HCT116 (cell line): ENCODE measurements around the gene PWWP3B. TPM values are rescaled to one million over a fixed set of nuclear protein-coding genes. Genes with fewer than 3 reads are reported as not detected.
A peak's percentile ranks its signal among the peaks of the same experiment; 100 is the strongest.

Experiments used
- ATAC-seq: fragments of 200-7000 bp; cut with Tn5 transposase; 2 replicates; pipeline ENCODE4 v1.9.1; 2020; ENCODE audit warnings: mild to moderate bottlenecking, moderate library complexity
- BruUV-seq: library from RNA; stranded (reverse); fragments of 400-500 nt; replicated peaks from 2 replicates; lab custom pipeline; 2021; lab: Mats Ljungman, UMichigan
- CTCF ChIA-PET: fragments of 300-600 bp; sonication (Branson Sonifier 250); formaldehyde crosslinking; loops from one replicate; lab custom pipeline; 2021; ENCODE audit warnings: antibody characterized with exemption; lab: Charles Lee
- POLR2A ChIA-PET: fragments of 300-600, 350-600 bp; sonication (Branson Sonifier 250); formaldehyde crosslinking; loops from one replicate; lab custom pipeline; 2021; ENCODE audit warnings: antibody characterized with exemption; lab: Charles Lee
- RAD21 ChIA-PET, 2 experiments: fragments of 300-600 bp; sonication (Branson Sonifier 250); formaldehyde crosslinking; loops; one replicate each; lab custom pipeline; 2023; ENCODE audit warnings: low total read pairs in 2 of 2; ENCODE audit not compliant: uncharacterized antibody in 2 of 2, unreplicated experiment in 2 of 2, low non-redundant PET in 1 of 2; lab: Charles Lee
- DNase-seq: peaks from one replicate; pipeline ENCODE4 v3.0.0-alpha.2; 2010; ENCODE audit warnings: low read depth, low spot score
- H2AFZ ChIP-seq: fragments of 200-600 bp; shearing (Covaris generic), sonication (generic); 2 replicates; pipeline ENCODE4 v1.6.1; 2017; ENCODE audit warnings: low read depth, mixed run types, mixed read lengths, antibody characterized with exemption, low read length; ENCODE audit not compliant: poor library complexity, severe bottlenecking
- H3K27ac ChIP-seq: 2 replicates; pipeline ENCODE4 v1.5.1; 2012; ENCODE audit warnings: low read depth, low read length
- H3K27me3 ChIP-seq: fragments of 200-600 bp; sonication (generic); 2 replicates; pipeline ENCODE4 v1.6.1; 2016; ENCODE audit warnings: mixed run types, low read length, mixed read lengths; ENCODE audit not compliant: insufficient read depth
- H3K36me3 ChIP-seq, 2 experiments: fragments of 200-500 bp in 1 of 2; fragments of 200-600 bp in 1 of 2; sonication (Bioruptor generic) in 1 of 2; sonication (generic) in 1 of 2; 2 replicates each; pipeline versions ENCODE4 v1.5.1 to v1.6.1; 2014 to 2016; ENCODE audit warnings: low read length in 2 of 2, inconsistent platforms in 1 of 2, mixed read lengths in 1 of 2, mixed run types in 1 of 2; ENCODE audit not compliant: insufficient read depth in 2 of 2, control insufficient read depth in 1 of 2
- H3K4me1 ChIP-seq, 2 experiments: fragments of 200-600 bp in 1 of 2; sonication (generic) in 1 of 2; 2 replicates each; pipeline versions ENCODE4 v1.5.1 to v1.6.1; 2012 to 2017; ENCODE audit warnings: low read length in 2 of 2, inconsistent platforms in 1 of 2, mild to moderate bottlenecking in 1 of 2, mixed read lengths in 1 of 2, mixed run types in 1 of 2, moderate library complexity in 1 of 2; ENCODE audit not compliant: insufficient read depth in 2 of 2, control insufficient read depth in 1 of 2
- H3K4me2 ChIP-seq: fragments of 200-600 bp; sonication (generic); 2 replicates; pipeline ENCODE4 v1.6.1; 2017; ENCODE audit warnings: mixed run types, low read length, mixed read lengths
- H3K4me3 ChIP-seq, 2 experiments: fragments of 200-600 bp in 1 of 2; sonication (generic) in 1 of 2; replicated peaks in 1 of 2; 2 replicates each; pipeline ENCODE4 v1.5.1; 2011 to 2016; ENCODE audit warnings: low read length in 2 of 2, control low read depth in 1 of 2, low read depth in 1 of 2, mild to moderate bottlenecking in 1 of 2, mixed read lengths in 1 of 2, mixed run types in 1 of 2
- H3K79me2 ChIP-seq: fragments of 200-600 bp; sonication (generic); 2 replicates; pipeline ENCODE4 v1.6.1; 2017; ENCODE audit warnings: mild to moderate bottlenecking, mixed run types, low read length, moderate library complexity, mixed read lengths; ENCODE audit not compliant: insufficient read depth
- H3K9ac ChIP-seq: fragments of 200-600 bp; sonication (generic); 2 replicates; pipeline ENCODE4 v1.6.1; 2016; ENCODE audit warnings: low read length, mixed read lengths
- H3K9me2 ChIP-seq: fragments of 200-600 bp; sonication (generic), shearing (Covaris generic); 2 replicates; pipeline ENCODE4 v1.6.1; 2017; ENCODE audit warnings: mixed run types, mild to moderate bottlenecking, moderate library complexity; ENCODE audit not compliant: insufficient read depth
- H3K9me3 ChIP-seq, 2 experiments: fragments of 200-500 bp in 1 of 2; fragments of 200-600 bp in 1 of 2; sonication (Bioruptor generic) in 1 of 2; sonication (generic) in 1 of 2; 2 replicates each; pipeline ENCODE4 v1.6.1; 2014 to 2017; ENCODE audit warnings: low read length in 2 of 2, mixed read lengths in 2 of 2, inconsistent platforms in 1 of 2, low read depth in 1 of 2, mild to moderate bottlenecking in 1 of 2, mixed run types in 1 of 2, moderate library complexity in 1 of 2; ENCODE audit not compliant: control insufficient read depth in 1 of 2, insufficient read depth in 1 of 2
- H4K20me1 ChIP-seq: fragments of 200-600 bp; sonication (generic), shearing (Covaris generic); 2 replicates; pipeline ENCODE4 v1.6.1; 2017; ENCODE audit warnings: mixed run types, mild to moderate bottlenecking, moderate library complexity; ENCODE audit not compliant: insufficient read depth
- CBX3 ChIP-seq: IDR thresholded peaks from 2 replicates; pipeline ENCODE4 v1.6.1; 2012; ENCODE audit warnings: low read depth
- CTCF ChIP-seq, 3 experiments: fragments of 200-600 bp in 1 of 3; sonication (generic) in 1 of 3; IDR thresholded peaks in 2 of 3; conservative IDR thresholded peaks in 1 of 3; 2 replicates each; pipeline ENCODE4 v1.5.1; 2012 to 2017; ENCODE audit warnings: low read depth in 2 of 3, low read length in 2 of 3, antibody characterized with exemption in 1 of 3, borderline replicate concordance in 1 of 3, control low read depth in 1 of 3, mild to moderate bottlenecking in 1 of 3, mixed read lengths in 1 of 3, mixed run types in 1 of 3, moderate library complexity in 1 of 3; ENCODE audit not compliant: insufficient read depth in 1 of 3
- EGR1 ChIP-seq: IDR thresholded peaks from 2 replicates; pipeline ENCODE4 v1.6.1; 2012; ENCODE audit warnings: low read depth
- ELF1 ChIP-seq: IDR thresholded peaks from 2 replicates; pipeline ENCODE4 v1.6.1; 2012; ENCODE audit warnings: low read depth, borderline replicate concordance
- EZH2 ChIP-seq: fragments of 200-600 bp; sonication (generic); IDR thresholded peaks from 2 replicates; pipeline ENCODE4 v1.6.1; 2017; ENCODE audit warnings: antibody characterized with exemption, mixed run types
- RAD21 ChIP-seq: IDR thresholded peaks from 2 replicates; pipeline ENCODE4 v1.6.1; 2012; ENCODE audit warnings: low read depth, mild to moderate bottlenecking
- SIN3A ChIP-seq: IDR thresholded peaks from 2 replicates; pipeline ENCODE4 v1.6.1; 2012; ENCODE audit warnings: low read depth
- SP1 ChIP-seq: IDR thresholded peaks from 2 replicates; pipeline ENCODE4 v1.6.1; 2012; ENCODE audit warnings: low read depth
- SRF ChIP-seq: IDR thresholded peaks from 2 replicates; pipeline ENCODE4 v1.6.1; 2012; ENCODE audit warnings: low read depth
- TCF7L2 ChIP-seq: IDR thresholded peaks from 2 replicates; pipeline ENCODE4 v1.7.0; 2011; ENCODE audit warnings: borderline replicate concordance, inconsistent platforms; ENCODE audit not compliant: insufficient read depth, insufficient read length; ENCODE audit errors: extremely low read depth
- ZBTB33 ChIP-seq: IDR thresholded peaks from 2 replicates; pipeline ENCODE4 v1.6.1; 2011; ENCODE audit warnings: mild to moderate bottlenecking, low read length, moderate library complexity; ENCODE audit not compliant: insufficient replicate concordance; ENCODE audit errors: extremely low read depth
- ZNF274 ChIP-seq: fragments of 200-500 bp; sonication (Bioruptor generic); IDR thresholded peaks from 2 replicates; pipeline ENCODE4 v1.6.1; 2014; ENCODE audit warnings: mild to moderate bottlenecking, low read depth, low read length, inconsistent platforms
- intact Hi-C: fragments of 100-400 bp; cut with micrococcal nuclease; formaldehyde crosslinking; loops from 2 replicates; pipeline ENCODE4 v1.10.0; 2022
- total RNA-seq: library from RNA; stranded (reverse); gene quantifications from one replicate; pipeline ENCODE4 v1.2.1, GENCODE V29; 2021; ENCODE audit not compliant: unreplicated experiment

The PWWP3B gene
- total RNA-seq, 1 experiment from 2014 or later: 3.4 TPM

GRCh38 chrX:106170318-106170717 lies 2.2 kb downstream of the PWWP3B start:
- RAD21 ChIA-PET: no interaction called here
- Histone ChIP-seq H3K79me2 (no peaks in the 10 kb centered on the region), H3K27me3 (no peaks in the 10 kb centered on the region), H3K36me3 (no peaks in the 10 kb centered on the region), H3K9me2 (no peaks in the 10 kb centered on the region), H3K9me3 (no peaks in the 10 kb centered on the region), H3K27ac (no peak overlapping the region), H3K4me3 (no peak overlapping the region), H2AFZ (no peak overlapping the region), H3K4me2 (no peak overlapping the region), H4K20me1 (no peaks in the 10 kb centered on the region), H3K9ac (no peak overlapping the region), H3K4me1 (peaks cover 0 to 5% of the 10 kb centered on the region in 2 experiments; a peak in 1 of 4 replicates)
- POLR2A ChIA-PET: no interaction called here
- no TSS peak for BruUV-seq
- DNase-seq: peak; percentile 8
- ATAC-seq: no peak
- CTCF ChIA-PET: interaction anchor here (2.6 kb wide), 1 partner anchor 223 kb away, joined by 11 read pairs; no protein-coding TSS in a partner anchor
- TF ChIP-seq EZH2 (no peak), RAD21 (peak; percentile 54), CTCF (IDR thresholded peaks at IDR 0.05 in 2 of 3, conservative IDR thresholded peaks at IDR 0.05 in 1 of 3; ENCODE audit: borderline replicate concordance in 1 of 3, insufficient read depth in 1 of 3, low read depth in 2 of 3, low read length in 2 of 3) (peak; percentile 28 to 54 (median 44); a peak in 5 of 6 replicates), ZNF274 (no peak)
- intact Hi-C loops: loop anchor here (2.0 kb wide), 1 partner anchor 226 kb away; no protein-coding TSS in a partner anchor

- Histone ChIP-seq H3K4me1 (peaks cover 0 to 5% of the 10 kb centered on the region in 2 experiments; a peak in 1 of 4 replicates), H4K20me1 (no peaks in the 10 kb centered on the region), H3K4me2 (no peak overlapping the region), H3K4me3 (no peak overlapping the region), H3K9ac (no peak overlapping the region), H3K9me3 (no peaks in the 10 kb centered on the region), H3K27ac (no peak overlapping the region), H3K79me2 (no peaks in the 10 kb centered on the region), H3K9me2 (no peaks in the 10 kb centered on the region), H3K27me3 (no peaks in the 10 kb centered on the region), H3K36me3 (no peaks in the 10 kb centered on the region), H2AFZ (no peak overlapping the region)
- ChIA-PET RAD21 (no interaction called here), CTCF (interaction anchor here (2.6 kb wide), 1 partner anchor 222 kb away, joined by 11 read pairs; no protein-coding TSS in a partner anchor), POLR2A (no interaction called here)
- no peak for ATAC-seq
- no peak for DNase-seq
- intact Hi-C loops: loop anchor here (2.0 kb wide), 1 partner anchor 225 kb away; no protein-coding TSS in a partner anchor
- BruUV-seq: no TSS peak
- TF ChIP-seq CBX3 (no peak), SP1 (no peak), CTCF (IDR thresholded peaks at IDR 0.05 in 2 of 3, conservative IDR thresholded peaks at IDR 0.05 in 1 of 3; ENCODE audit: borderline replicate concordance in 1 of 3, insufficient read depth in 1 of 3, low read depth in 2 of 3, low read length in 2 of 3) (no peak), SIN3A (no peak), ZNF274 (no peak), EZH2 (no peak), TCF7L2 (no peak), ZBTB33 (no peak), SRF (no peak), ELF1 (no peak), EGR1 (no peak)
Observed at GRCh38 chrX:106171293-106171820, 3.3 kb downstream of the PWWP3B start.
